ENCODE measurements around the gene QPCT. TPM values are rescaled to one million over a fixed set of nuclear protein-coding genes. Genes with fewer than 3 reads are reported as not detected.

QPCT gene
- total and polyA plus RNA-seq, 2 experiments from 2014 or later: 0.81 to 2.0 TPM

DNA sequence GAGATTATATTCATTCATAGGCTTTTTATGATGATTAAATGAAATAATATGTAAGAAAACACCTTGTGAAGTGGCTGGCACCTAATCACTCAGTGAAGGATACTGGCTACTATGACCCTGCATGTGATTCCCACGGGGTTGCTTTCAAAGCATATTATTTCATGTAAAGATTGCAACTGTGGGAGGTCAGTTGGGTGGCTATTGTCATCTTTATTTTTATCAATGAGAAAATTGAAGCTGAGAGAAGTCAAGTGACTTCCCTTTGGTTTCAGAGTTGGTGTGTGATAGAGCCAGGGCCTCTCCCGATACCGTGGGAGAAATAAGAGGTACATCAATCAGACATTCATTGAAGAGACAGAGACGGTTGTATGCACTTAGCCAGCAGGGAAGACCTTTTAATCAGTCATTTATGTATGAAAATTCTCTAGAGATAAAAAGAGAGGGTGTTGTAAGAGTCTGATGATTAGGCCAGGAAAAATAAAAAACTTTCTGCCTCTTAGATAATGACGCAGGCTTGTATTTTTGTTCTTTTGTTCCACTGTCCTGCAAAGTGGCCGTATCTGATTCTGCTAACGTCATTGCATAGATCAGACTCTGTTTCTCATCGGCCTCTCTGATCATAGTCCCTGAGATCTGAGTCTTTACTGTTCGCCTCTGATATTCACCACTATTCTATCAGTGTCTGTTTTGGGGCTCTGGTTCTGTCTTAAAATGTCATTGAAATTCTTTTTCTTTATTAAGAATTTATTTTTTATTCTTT, 50.5 kb downstream of the QPCT start:
- Histone ChIP-seq H3K9me2 (replicated peaks; ENCODE audit: insufficient read depth) (no peaks in the 10 kb centered on the region), H3K36me3 (replicated peaks; ENCODE audit: insufficient read depth, low read depth) (no peaks in the 10 kb centered on the region), H3K79me2 (no peaks in the 10 kb centered on the region), H3K4me1 (ENCODE audit: insufficient read depth) (no peaks in the 10 kb centered on the region), H3K27me3 (no peaks in the 10 kb centered on the region), H3K4me2 (no peak overlapping the region), H3K4me3 (no peak overlapping the region), H3K9me3 (ENCODE audit: low read depth) (no peaks in the 10 kb centered on the region), H3K27ac (no peak overlapping the region), H4K20me1 (ENCODE audit: insufficient read depth, poor library complexity, severe bottlenecking) (no peaks in the 10 kb centered on the region), H2AFZ (no peak overlapping the region)
- WGBS (ENCODE audit: low lambda C conversion rate, missing lambda C conversion rate): 87% methylated on average over 9 of the region's 9 CpGs
- TF ChIP-seq, protein P1, sequence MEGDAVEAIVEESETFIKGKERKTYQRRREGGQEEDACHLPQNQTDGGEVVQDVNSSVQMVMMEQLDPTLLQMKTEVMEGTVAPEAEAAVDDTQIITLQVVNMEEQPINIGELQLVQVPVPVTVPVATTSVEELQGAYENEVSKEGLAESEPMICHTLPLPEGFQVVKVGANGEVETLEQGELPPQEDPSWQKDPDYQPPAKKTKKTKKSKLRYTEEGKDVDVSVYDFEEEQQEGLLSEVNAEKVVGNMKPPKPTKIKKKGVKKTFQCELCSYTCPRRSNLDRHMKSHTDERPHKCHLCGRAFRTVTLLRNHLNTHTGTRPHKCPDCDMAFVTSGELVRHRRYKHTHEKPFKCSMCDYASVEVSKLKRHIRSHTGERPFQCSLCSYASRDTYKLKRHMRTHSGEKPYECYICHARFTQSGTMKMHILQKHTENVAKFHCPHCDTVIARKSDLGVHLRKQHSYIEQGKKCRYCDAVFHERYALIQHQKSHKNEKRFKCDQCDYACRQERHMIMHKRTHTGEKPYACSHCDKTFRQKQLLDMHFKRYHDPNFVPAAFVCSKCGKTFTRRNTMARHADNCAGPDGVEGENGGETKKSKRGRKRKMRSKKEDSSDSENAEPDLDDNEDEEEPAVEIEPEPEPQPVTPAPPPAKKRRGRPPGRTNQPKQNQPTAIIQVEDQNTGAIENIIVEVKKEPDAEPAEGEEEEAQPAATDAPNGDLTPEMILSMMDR (IDR thresholded peaks at IDR 0.05; ENCODE audit: poor library complexity): no peak
- no peak for TF ChIP-seq EZH2 (IDR thresholded peaks at IDR 0.05; ENCODE audit: borderline replicate concordance)
- no peak for TF ChIP-seq EZH2phosphoT487 (IDR thresholded peaks at IDR 0.05; ENCODE audit: low read depth, severe bottlenecking, unreplicated experiment)
- no peak for DNase-seq (ENCODE audit: low spot score)

DNA sequence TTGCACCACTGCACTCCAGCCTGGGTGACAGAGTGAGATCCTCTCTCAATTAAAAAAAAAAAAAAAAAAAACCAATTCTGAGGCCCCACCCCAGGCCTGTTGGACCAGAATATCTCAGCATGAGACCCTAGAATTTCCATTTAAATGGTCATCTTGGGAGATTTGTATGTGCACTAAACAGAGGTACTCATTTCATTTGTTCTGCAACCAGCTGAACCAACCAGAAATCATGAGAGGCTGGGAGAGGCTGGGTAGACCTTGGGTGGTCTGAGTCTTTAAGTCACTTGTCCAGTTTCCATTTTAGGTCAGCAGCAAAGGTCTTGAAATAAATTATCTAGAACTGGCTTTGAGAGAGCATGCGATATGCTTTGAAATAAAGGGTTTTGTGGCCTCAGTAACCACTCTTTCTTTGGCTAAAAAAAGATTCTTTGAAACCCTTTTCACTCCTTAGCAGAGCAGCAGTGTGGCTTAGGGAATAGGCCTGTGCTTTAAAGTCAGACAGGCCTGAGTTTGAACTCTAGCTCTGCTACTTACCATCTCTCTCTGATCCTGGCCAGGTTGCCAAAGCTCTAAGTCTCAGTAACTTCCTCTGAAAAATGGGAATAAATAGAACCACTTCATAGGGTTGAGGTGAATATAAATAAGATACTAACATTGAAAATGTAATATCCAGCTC, 52.6 kb downstream of the QPCT start:
- Histone ChIP-seq H3K79me2 (no peaks in the 10 kb centered on the region), H3K27me3 (no peaks in the 10 kb centered on the region), H3K27ac (no peak overlapping the region), H4K20me1 (ENCODE audit: insufficient read depth, poor library complexity, severe bottlenecking) (no peaks in the 10 kb centered on the region), H3K4me3 (no peak overlapping the region), H3K9me2 (replicated peaks; ENCODE audit: insufficient read depth) (no peaks in the 10 kb centered on the region), H3K4me2 (no peak overlapping the region), H3K4me1 (ENCODE audit: insufficient read depth) (no peaks in the 10 kb centered on the region), H3K9me3 (ENCODE audit: low read depth) (no peaks in the 10 kb centered on the region), H3K36me3 (replicated peaks; ENCODE audit: insufficient read depth, low read depth) (no peaks in the 10 kb centered on the region), H2AFZ (no peak overlapping the region)
- TF ChIP-seq EZH2phosphoT487 (IDR thresholded peaks at IDR 0.05; ENCODE audit: low read depth, severe bottlenecking, unreplicated experiment) (no peak), EZH2 (IDR thresholded peaks at IDR 0.05; ENCODE audit: borderline replicate concordance) (no peak)
- TF ChIP-seq, protein P1 (IDR thresholded peaks at IDR 0.05; ENCODE audit: poor library complexity): no peak
- WGBS (ENCODE audit: low lambda C conversion rate, missing lambda C conversion rate): 100% methylated on average over 1 of the region's 1 CpG
- no peak for DNase-seq (ENCODE audit: low spot score)

DNA sequence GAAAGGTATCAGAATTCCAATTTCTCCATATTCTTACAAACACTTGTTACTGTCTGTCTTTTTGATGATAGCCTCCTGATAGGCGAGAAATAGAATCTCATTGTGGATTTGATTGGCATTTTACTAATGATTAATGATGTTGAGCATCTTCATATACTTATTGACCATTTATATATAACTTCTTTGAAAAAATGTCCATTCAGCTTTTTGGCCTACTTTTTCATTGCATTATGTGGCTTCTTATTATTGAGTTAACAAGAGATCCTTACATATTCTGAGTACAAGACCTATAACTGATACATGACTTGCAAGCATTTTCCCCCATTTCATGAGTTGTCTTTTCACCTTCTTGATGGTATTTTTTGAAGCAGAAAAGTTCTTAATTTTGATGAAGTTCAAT, 54.6 kb downstream of the QPCT start:
- DNase-seq (ENCODE audit: low spot score): no peak
- no peaks in the 10 kb centered on the region for H3K9me2 ChIP-seq (replicated peaks; ENCODE audit: insufficient read depth)
- no peak overlapping the region for H3K4me3 ChIP-seq
- no peak for TF ChIP-seq EZH2 (IDR thresholded peaks at IDR 0.05; ENCODE audit: borderline replicate concordance)
- no peak for TF ChIP-seq EZH2phosphoT487 (IDR thresholded peaks at IDR 0.05; ENCODE audit: low read depth, severe bottlenecking, unreplicated experiment)
- TF ChIP-seq, protein P1 (IDR thresholded peaks at IDR 0.05; ENCODE audit: poor library complexity): no peak
- no peaks in the 10 kb centered on the region for H3K27me3 ChIP-seq
- no peak overlapping the region for H3K27ac ChIP-seq
- WGBS (ENCODE audit: low lambda C conversion rate, missing lambda C conversion rate): 100% methylated on average over 1 of the region's 1 CpG
- no peaks in the 10 kb centered on the region for H3K4me1 ChIP-seq (ENCODE audit: insufficient read depth)
- no peak overlapping the region for H3K4me2 ChIP-seq
- no peaks in the 10 kb centered on the region for H4K20me1 ChIP-seq (ENCODE audit: insufficient read depth, poor library complexity, severe bottlenecking)
- no peaks in the 10 kb centered on the region for H3K36me3 ChIP-seq (replicated peaks; ENCODE audit: insufficient read depth, low read depth)
- no peaks in the 10 kb centered on the region for H3K79me2 ChIP-seq
- H3K9me3 ChIP-seq (ENCODE audit: low read depth): no peaks in the 10 kb centered on the region
- H2AFZ ChIP-seq: no peak overlapping the region

Measured in hepatocyte (in vitro differentiated cells).